GM12878 (cell line): ENCODE data around the gene AP3S2. TPM values are rescaled to one million over a fixed set of nuclear protein-coding genes. Genes with fewer than 3 reads are reported as not detected.

Experiments
- ATAC-seq: fragments of 200-7000 bp; cut with Tn5 transposase; 3 replicates; pipeline ENCODE4 v1.9.1; 2020; ENCODE audit warnings: mild to moderate bottlenecking, moderate library complexity
- BruUV-seq: library from RNA; stranded (reverse); fragments of 400-500 nt; replicated peaks from 2 replicates; lab custom pipeline; 2021; lab: Mats Ljungman, UMichigan
- CTCF ChIA-PET: fragments of 300-600 bp; sonication (Branson Sonifier 250); formaldehyde crosslinking; extraction: SDS; loops from one replicate; lab custom pipeline; 2021; ENCODE audit warnings: inconsistent platforms; lab: Yijun Ruan, JAX
- POLR2A ChIA-PET: fragments of 350-600 bp; formaldehyde crosslinking; extraction: SDS; loops from one replicate; lab custom pipeline; 2021; ENCODE audit warnings: inconsistent platforms; lab: Charles Lee
- RAD21 ChIA-PET: fragments of 300-600 bp; sonication (Branson Sonifier 250); formaldehyde crosslinking; loops from one replicate; lab custom pipeline; 2023; ENCODE audit warnings: antibody characterized with exemption; ENCODE audit not compliant: unreplicated experiment; lab: Charles Lee
- SMC1A ChIA-PET: fragments of 300-600 bp; sonication (Branson Sonifier 250); formaldehyde crosslinking; loops from one replicate; lab custom pipeline; 2023; ENCODE audit not compliant: unreplicated experiment, uncharacterized antibody; lab: Charles Lee
- DNase-seq: peaks from one replicate; pipeline ENCODE4 v3.0.0-alpha.2; 2011; ENCODE audit warnings: low read depth, low spot score
- FAIRE-seq: peaks from 3 replicates; lab custom pipeline; 2011; peaks lifted over from hg19 to GRCh38; lab: Jason Lieb, UNC
- H2AFZ ChIP-seq: 2 replicates; pipeline ENCODE4 v1.6.0; 2011; ENCODE audit warnings: low read depth, low read length, control low read depth; ENCODE audit not compliant: control insufficient read depth
- H3K27ac ChIP-seq: 2 replicates; pipeline ENCODE4 v1.5.1; 2011; ENCODE audit warnings: control low read depth; ENCODE audit not compliant: control insufficient read depth, insufficient read depth
- H3K27me3 ChIP-seq, 2 experiments: replicated peaks in 1 of 2; 2 replicates each; pipeline versions ENCODE4 v1.6.0 to v1.6.1; 2011; ENCODE audit warnings: low read length in 1 of 2; ENCODE audit not compliant: control insufficient read depth in 2 of 2, insufficient read depth in 2 of 2
- H3K36me3 ChIP-seq, 2 experiments: 2 replicates each; pipeline ENCODE4 v1.5.1; 2011; ENCODE audit warnings: low read length in 1 of 2; ENCODE audit not compliant: control insufficient read depth in 2 of 2, insufficient read depth in 2 of 2
- H3K4me1 ChIP-seq: 2 replicates; pipeline ENCODE4 v1.6.1; 2011; ENCODE audit warnings: mild to moderate bottlenecking, low read length, moderate library complexity, mixed read lengths; ENCODE audit not compliant: control insufficient read depth, insufficient read depth
- H3K4me2 ChIP-seq: 2 replicates; pipeline ENCODE4 v1.6.0; 2011; ENCODE audit warnings: control low read depth; ENCODE audit not compliant: control insufficient read depth, insufficient read depth
- H3K4me3 ChIP-seq: fragments of 200-600 bp; sonication (generic); 2 replicates; pipeline ENCODE4 v1.5.1; 2016
- H3K79me2 ChIP-seq: 2 replicates; pipeline ENCODE4 v1.6.0; 2011; ENCODE audit warnings: low read length; ENCODE audit not compliant: control insufficient read depth, insufficient read depth
- H3K9ac ChIP-seq: 2 replicates; pipeline ENCODE4 v1.8.0; 2011; ENCODE audit warnings: low read length, control low read depth, mixed read lengths; ENCODE audit not compliant: control insufficient read depth, insufficient read depth
- H3K9me3 ChIP-seq: replicated peaks from 3 replicates; pipeline ENCODE4 v1.5.1; 2011; ENCODE audit warnings: mild to moderate bottlenecking, low read length; ENCODE audit not compliant: control insufficient read depth, insufficient read depth
- H4K20me1 ChIP-seq: 2 replicates; pipeline ENCODE4 v1.6.0; 2011; ENCODE audit not compliant: control insufficient read depth, insufficient read depth
- BCL11A ChIP-seq: IDR thresholded peaks from 2 replicates; pipeline ENCODE4 v1.6.1; 2011; ENCODE audit warnings: low read depth, low read length
- BRCA1 ChIP-seq: IDR thresholded peaks from 2 replicates; pipeline ENCODE4 v1.6.1; 2011; ENCODE audit warnings: low read depth, low read length, improper control_type of control experiment
- CBX5 ChIP-seq: sonication (generic); IDR thresholded peaks from 2 replicates; pipeline ENCODE4 v1.6.1; 2016; ENCODE audit warnings: low read depth, moderate library complexity, mild to moderate bottlenecking, inconsistent platforms
- HDAC6 ChIP-seq: fragments of 200-600 bp; sonication (generic); IDR thresholded peaks from one replicate; pipeline ENCODE4 v1.8.0; 2017; ENCODE audit warnings: antibody characterized with exemption; ENCODE audit not compliant: unreplicated experiment
- HSF1 ChIP-seq: fragments of 150-350 bp; IDR thresholded peaks from 2 replicates; pipeline ENCODE4 v1.6.1; 2014; ENCODE audit warnings: mild to moderate bottlenecking, low read depth, low read length
- POLR2AphosphoS5 ChIP-seq: IDR thresholded peaks from 2 replicates; pipeline ENCODE4 v1.6.1; 2011; ENCODE audit warnings: mild to moderate bottlenecking, low read length, inconsistent platforms
- SKIL ChIP-seq: fragments of 450-650 bp; IDR thresholded peaks from 2 replicates; pipeline ENCODE4 v1.6.1; 2017; ENCODE audit warnings: mild to moderate bottlenecking, low read depth, inconsistent platforms; ENCODE audit not compliant: poor library complexity, severe bottlenecking
- SMAD5 ChIP-seq: IDR thresholded peaks from 2 replicates; pipeline ENCODE4 v1.6.1; 2016; ENCODE audit warnings: antibody characterized with exemption, low read depth
- SREBF1 ChIP-seq: IDR thresholded peaks from 2 replicates; pipeline ENCODE4 v1.6.1; 2012; ENCODE audit warnings: mild to moderate bottlenecking, low read length
- TCF12 ChIP-seq: IDR thresholded peaks from 2 replicates; pipeline ENCODE4 v1.6.1; 2011; ENCODE audit warnings: low read depth, mild to moderate bottlenecking, low read length
- WRNIP1 ChIP-seq: IDR thresholded peaks from 2 replicates; pipeline ENCODE4 v1.6.1; 2011; ENCODE audit warnings: low read depth, low read length, improper control_type of control experiment, borderline replicate concordance
- WGBS: methylation state at CpG from one replicate; pipeline ENCODE4 v1.1.6; 2016; ENCODE audit warnings: low lambda C conversion rate; ENCODE audit not compliant: insufficient replicate concordance, insufficient coverage; ENCODE audit errors: missing lambda C conversion rate; 5-methylcytosine and 5-hydroxymethylcytosine counted together
- in situ Hi-C: fragments of 300-500 bp; cut with MboI; formaldehyde crosslinking; loops from 9 replicates; pipeline ENCODE4 v1.14.3; 2018; ENCODE audit warnings: mixed read lengths
- intact Hi-C: fragments of 100-400 bp; cut with micrococcal nuclease; formaldehyde crosslinking; loops from one replicate; pipeline ENCODE4 v1.14.2; 2022; ENCODE audit not compliant: unreplicated experiment
- polyA plus RNA-seq, 11 experiments: library from polyadenylated mRNA; depleted of rRNA in 4 of 11; unstranded in 6 of 11; stranded (reverse) in 5 of 11; fragments of >200 nt; fragmentation: Nextera tagmentation in 4 of 11; fragmentation: Illumina TruSeq in 1 of 11; extraction: Ambion mirVana in 4 of 11; extraction: Trizol in 1 of 11; gene quantifications; 1 replicate in 1 of 11; 2 replicates in 10 of 11; pipeline versions ENCODE4 v1.2.1 to v1.2.3, GENCODE V29; 2011 to 2016; ENCODE audit warnings: inconsistent platforms in 2 of 11, missing spikeins in 2 of 11, low read depth in 1 of 11
- total RNA-seq, 4 experiments: library from RNA; depleted of rRNA in 3 of 4; stranded (reverse); fragments of >200 nt in 3 of 4; fragmentation: Illumina TruSeq in 1 of 4; extraction: Trizol in 1 of 4; gene quantifications; 2 replicates each; pipeline versions ENCODE4 v1.2.1 to v1.2.3, GENCODE V29; 2013 to 2021

The AP3S2 gene
- total and polyA plus RNA-seq, 10 of the 15 experiments (the other 5 are each of a cell fraction or from before 2014, with no cell fraction given): 10.0 to 43.6 (median 26.0) TPM

- 51% methylated on average over 12 of the region's 12 CpGs for WGBS
- POLR2A ChIA-PET: no interaction called here
- FAIRE-seq: no peak
Observed at GRCh38 chr15:89820666-89821611, 72.9 kb downstream of the AP3S2 start.

DNA sequence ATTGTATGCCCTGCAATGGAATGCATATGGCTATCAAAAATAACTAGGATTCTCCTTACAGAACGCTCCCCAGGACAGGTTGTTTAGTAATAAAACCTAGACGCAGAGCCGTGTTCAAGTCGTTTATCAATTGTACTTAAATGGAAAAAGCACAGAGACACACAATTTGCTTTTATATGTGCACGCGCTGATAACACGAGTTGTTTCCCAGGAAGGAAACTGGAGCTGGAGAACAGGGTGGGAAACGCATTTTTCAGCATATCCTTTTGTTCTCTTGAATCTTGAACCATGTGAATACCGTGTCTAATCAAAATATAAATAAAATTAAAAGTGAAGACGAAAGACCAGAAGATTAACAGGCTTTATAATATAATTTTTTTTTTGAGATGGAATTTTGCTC lies 75.5 kb downstream of the AP3S2 start:
- Histone ChIP-seq H3K27ac (no peak overlapping the region), H3K4me2 (no peak overlapping the region), H3K4me3 (no peak overlapping the region), H3K27me3 (peaks cover 4 to 6% of the 10 kb centered on the region in 2 experiments; a peak in 3 of 4 replicates), H3K9ac (no peak overlapping the region), H3K4me1 (peaks cover 6% of the 10 kb centered on the region), H3K79me2 (no peaks in the 10 kb centered on the region), H4K20me1 (no peaks in the 10 kb centered on the region), H3K9me3 (no peaks in the 10 kb centered on the region; the same call in 2 of the 3 replicates), H2AFZ (no peak overlapping the region), H3K36me3 (no peaks in the 10 kb centered on the region)
- POLR2A ChIA-PET: no interaction called here
- no peak for FAIRE-seq
- SMC1A ChIA-PET: no interaction called here
- in situ Hi-C loops (no loop called here), intact Hi-C loops (no loop called here)
- RAD21 ChIA-PET: no interaction called here
- no TSS peak for BruUV-seq
- CTCF ChIA-PET: no interaction called here
- 54% methylated on average over 10 of the region's 10 CpGs for WGBS
- no peak for DNase-seq
- ATAC-seq: no peak
- no peak for TF ChIP-seq HSF1
- no peak for TF ChIP-seq POLR2AphosphoS5
- no peak for TF ChIP-seq HDAC6
- TF ChIP-seq BCL11A: no peak
- no peak for TF ChIP-seq SKIL
- TF ChIP-seq CBX5: no peak
- TF ChIP-seq SMAD5: no peak
- no peak for TF ChIP-seq SREBF1
- no peak for TF ChIP-seq BRCA1

More at GRCh38 chr15:89820666-89821611, 72.9 kb downstream of the AP3S2 start:
- Histone ChIP-seq H3K36me3 (no peaks in the 10 kb centered on the region), H3K9me3 (no peaks in the 10 kb centered on the region; the same call in 2 of the 3 replicates), H3K27me3 (peaks cover 0 to 2% of the 10 kb centered on the region in 2 experiments; a peak in 1 of 4 replicates), H3K9ac (no peak overlapping the region), H4K20me1 (no peaks in the 10 kb centered on the region), H3K27ac (no peak overlapping the region), H3K4me2 (no peak overlapping the region), H3K4me1 (peaks cover 6% of the 10 kb centered on the region), H3K79me2 (no peaks in the 10 kb centered on the region), H3K4me3 (no peak overlapping the region), H2AFZ (no peak overlapping the region)
- DNase-seq: no peak
- RAD21 ChIA-PET: no interaction called here
- SMC1A ChIA-PET: no interaction called here
- intact Hi-C loops: loop anchor here (10.0 kb wide), 1 partner anchor 66 kb away; the partner anchor contains the start of gene MESP1
- no peak; the same call in 2 of the 3 replicates for ATAC-seq
- CTCF ChIA-PET: interaction anchor here (1.3 kb wide), 1 partner anchor 53 kb away, joined by 3 read pairs; no protein-coding TSS in a partner anchor
- no TSS peak for BruUV-seq
- in situ Hi-C loops: no loop called here
- no peak for TF ChIP-seq TCF12
- no peak for TF ChIP-seq WRNIP1
